ENCODE data around the gene HPD.
"Not testable (repeated sequence)": the region's sequence is repeated elsewhere in the genome, so short reads cannot be mapped to it uniquely, and the experiment has no call there.

HPD gene

DNA sequence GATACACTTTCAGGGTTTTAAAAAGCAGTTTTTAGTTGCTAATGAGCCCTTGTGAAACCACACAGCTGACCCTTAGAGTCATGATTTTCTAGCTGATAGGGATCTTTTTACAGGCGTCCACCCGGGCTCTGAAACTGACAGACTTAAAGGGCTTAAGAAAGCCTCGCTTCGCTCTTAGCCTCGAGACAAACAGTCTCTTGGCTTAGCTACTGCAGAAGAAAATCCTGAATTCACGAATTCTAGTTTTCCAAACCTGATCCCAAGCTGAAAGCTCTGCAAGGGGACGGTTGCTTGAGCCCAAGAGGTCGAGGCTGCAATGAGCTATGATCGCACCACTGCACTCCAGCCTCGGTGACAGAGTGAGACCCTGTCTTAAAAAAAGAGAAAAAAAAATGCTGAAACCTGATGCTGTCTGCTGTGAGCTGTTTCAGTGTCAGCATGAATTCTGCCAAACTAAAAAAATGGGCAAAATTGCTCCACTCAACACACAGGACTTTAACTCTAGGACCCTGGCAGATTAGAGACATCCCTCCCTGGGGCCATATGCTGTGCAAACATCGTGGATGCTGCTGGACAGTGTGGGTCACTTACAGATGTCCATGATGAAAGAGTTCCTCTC is 3.1 kb upstream of the HPD start:
- DNase-seq, result no peak

DNA sequence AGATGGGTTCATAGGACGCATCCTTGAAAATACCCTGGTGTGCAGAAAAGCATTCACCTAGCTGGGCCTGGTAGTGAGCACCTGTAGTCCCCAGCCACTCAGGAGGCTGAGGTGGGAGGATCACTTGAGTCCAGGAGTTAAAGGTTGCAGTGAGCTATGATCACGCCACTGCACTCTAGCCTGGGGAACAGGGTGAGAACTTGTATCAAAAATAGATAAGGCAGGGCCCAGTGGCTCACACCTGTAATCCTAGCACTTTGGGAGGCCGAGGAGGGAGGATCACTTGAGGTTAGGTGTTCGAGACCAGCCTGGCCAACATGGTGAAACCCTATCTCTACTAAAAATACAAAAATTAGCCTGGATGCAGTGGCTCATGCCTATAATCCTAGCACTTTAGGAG is 2.0 kb upstream of the HPD start:
- DNase-seq, result not testable (repeated sequence)

- DNase-seq, result no peak
Measured at GRCh38 chr12:121860257-121860656, 1.6 kb upstream of the HPD start.

GRCh38 chr12:121858318-121858661 is 369 bp downstream of the HPD start:
- no peak for DNase-seq

DNA sequence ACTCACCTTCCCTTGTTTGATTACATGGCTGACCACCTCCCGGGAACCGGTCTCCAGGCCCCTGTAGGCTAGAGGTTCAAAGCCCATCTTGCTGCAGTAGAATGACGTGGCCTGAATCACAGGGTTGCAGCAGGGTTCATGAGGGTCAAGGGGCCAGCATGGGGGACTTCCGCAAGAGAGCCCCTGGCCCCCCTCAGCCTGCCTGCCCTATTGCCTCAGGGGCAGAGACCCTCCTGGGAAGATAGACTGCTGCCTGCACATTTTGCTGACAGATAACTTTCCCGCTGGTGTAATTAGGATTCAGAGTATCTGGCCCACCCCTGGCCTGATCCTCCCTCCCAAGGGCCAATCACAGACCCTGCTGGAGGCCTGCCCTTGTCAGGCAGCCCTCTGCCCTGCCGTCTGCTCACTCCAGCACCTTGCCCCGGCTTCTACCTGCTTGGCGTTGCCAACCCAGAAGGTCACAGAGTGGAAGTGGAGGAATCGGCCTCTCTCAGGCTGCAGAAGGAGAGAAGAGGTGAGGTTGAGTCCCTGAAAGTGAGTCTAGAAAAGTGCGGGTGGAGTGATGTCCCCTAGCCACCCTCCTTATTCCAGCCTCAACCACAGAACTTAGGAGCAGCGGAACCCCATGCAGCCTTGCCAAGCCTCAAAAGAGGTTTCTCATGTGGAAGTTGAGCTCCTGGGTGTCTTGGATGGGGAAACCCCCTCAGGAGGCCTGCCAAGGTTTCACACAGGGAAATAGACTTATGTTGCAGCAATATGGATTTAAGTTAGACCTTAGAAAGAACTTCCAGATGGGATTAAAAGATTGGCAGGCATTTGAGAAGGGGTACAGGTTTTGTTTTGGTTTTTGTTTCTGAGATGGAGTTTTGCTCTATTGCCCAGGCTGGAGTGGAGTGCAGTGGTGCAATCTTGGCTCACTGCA is 1.1 kb downstream of the HPD start:
- DNase-seq, result no peak

DNA sequence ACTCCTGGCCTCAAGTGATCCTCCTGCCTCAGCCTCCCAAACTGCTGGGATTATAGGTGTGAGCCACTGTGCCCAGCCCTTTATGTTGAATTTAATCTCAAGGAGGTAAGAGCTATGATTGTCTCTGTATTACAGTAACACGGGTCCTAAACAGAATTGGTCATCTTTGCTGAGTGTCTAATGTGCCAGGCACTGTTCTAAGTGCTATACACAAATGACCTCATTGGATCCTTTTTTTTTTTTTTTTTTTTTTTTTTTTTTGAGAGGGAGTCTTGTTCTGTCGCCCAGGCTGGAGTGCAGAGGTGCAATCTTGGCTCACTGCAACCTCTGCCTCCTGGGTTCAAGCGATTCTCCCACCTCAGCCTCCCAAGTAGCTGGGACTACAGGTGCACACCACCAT is 6.3 kb downstream of the HPD start:
- DNase-seq, result not testable (repeated sequence)

DNA sequence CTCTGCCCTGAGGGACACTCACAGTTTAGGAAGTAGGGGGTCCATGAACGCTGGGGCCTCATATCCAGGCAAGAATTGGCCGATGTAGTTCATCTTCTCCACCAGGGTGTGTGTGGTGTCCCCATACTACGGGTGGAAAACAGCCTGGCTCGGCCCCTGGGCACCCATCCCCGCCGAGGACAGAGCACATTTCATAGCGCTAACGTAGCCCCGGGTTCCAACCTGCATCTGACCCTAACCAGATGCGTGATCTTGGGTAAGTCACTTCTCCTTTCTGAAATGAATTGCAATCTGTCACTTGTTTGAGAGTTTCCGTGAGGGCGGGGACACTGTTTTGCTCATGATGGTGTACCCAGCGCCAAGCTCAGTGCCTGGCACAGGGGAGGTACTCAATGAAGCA is 9.0 kb downstream of the HPD start:
- DNase-seq, result no peak

DNA sequence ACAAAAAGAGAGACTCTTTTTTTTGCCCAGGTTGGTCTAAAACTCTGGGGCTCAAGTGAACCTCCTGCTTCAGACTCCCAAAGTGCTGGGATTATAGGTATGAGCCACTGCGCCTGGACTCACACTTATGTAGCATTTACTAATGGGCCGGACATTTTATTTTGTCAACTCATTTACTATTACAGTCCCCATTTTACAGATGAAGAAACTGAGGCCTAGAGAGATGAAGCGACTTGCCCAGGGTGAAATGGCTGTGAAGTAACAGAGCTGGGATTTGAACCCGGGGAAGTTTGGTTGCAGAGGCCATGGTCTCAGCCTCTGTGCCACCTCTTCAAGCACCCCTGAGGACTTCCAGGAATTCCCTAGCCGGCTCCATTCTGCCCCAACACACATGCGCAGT is 9.4 kb downstream of the HPD start:
- DNase-seq, result no peak

DNA sequence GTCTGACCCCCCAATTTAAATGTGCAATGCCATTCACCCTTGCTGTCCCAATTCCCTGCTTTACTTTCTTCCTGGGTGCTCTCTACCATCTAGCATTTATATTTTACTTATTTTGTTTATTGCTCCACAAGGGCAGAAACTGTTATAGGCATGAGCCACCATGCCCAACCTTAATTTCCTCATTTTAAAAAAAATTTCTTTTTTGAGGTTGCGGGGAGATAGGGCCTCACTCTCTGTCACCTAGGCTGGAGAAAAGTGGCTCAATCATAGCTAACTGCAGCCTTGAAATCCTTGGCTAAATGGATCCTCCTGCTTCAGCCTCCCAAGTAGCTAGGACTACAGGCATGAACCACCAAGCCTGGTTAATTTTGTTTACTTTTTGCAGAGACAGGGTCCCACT is 13.0 kb downstream of the HPD start:
- DNase-seq, result no peak

GRCh38 chr12:121843236-121843982 is 15.2 kb downstream of the HPD start:
- DNase-seq, result no peak

DNA sequence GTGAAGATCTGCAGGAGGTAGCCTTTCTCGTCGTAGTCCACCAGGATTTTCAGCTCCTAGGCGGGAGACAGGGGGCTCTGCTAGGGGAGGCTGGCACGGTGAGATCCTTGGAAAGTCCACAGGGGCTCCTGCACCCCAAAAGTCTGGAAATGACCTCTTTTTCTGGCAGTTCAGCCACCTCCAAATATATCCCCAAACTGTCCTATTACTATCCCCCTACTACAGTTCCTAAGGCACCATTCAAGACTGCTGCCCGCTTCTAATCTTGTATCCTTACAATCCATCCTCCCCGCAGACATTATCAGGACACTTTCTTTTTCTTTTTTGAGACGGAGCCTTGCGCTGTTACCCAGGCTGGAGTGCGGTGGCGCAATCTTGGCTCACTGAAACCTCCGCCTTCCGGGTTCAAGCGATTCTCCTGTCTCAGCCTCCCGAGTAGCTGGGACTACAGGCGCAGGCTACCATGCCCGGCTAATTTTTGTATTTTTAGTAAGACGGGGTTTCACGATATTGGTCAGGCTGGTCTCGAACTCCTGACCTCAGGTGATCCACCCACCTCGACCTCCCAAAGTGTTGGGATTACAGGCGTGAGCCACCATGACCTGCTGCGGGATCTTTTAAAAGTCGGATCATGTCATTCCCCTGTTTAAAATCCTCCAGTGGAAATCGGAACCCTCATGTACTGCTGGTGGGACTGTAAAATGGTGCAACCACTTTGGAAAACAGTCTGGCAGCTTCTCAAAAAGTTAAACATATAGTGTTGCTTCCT is 18.5 kb downstream of the HPD start:
- no peak for DNase-seq

DNA sequence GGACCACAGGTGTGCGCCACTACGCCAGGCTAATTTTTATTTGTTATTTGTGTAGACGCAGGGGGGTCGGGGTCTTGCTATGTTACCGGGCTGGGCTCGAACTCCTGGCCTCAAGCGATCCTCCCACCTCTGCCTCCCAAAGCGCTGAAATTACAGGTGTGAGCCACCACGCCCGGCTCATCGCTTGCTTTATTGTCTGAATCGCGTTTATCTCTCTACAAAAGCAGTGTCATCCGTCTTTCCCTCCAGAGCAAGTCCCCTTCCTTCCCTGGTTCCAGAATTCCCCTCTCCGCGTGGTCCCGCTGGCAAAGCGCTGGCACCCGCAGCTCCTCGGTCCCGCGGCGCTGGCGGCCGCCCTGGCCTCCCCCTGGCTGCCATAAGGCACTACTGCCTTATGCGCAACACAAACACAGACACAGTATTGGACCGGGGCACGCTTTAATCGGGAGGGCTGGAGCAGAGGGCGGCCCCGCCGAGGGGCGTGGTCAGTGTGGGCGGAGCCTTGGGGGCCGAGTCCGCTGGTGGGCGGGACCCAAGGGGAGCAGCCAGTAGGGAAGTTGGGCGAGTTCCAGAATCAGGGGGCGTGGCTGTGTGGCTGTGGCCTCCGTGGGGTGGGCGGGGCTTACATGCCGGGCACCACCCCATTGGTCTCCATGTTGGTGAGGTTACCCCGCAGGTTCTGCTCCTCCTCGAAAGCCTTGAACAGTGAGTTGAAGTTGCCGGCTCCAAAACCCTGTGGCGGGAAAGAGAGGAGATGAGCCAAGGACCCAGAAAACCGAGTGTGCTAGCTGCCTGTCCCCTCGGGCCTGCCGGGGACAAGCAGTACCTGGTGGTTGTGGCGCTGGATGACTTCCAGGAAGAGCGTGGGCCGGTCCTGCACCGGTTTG is 19.3 kb downstream of the HPD start:
- peak; percentile 99 for DNase-seq

DNA sequence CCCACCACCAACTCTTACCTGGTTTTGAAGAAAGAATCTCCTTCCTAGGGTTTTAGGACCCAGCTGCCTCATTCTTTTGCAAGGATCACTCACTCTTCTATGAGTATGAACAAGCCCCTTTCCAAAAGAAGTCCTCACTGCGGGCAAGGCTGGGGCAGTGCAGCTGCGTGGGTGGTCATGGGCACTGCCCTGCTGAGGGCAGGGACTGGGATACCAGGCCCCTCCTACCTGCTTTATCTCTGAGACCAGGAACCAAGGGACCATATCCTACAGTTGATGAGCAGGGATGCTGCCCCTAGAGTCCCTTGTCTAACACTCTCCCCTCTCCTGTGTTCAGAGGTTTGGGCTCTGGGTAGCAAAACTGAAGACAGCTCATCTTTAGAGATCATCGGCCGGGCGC is 20.5 kb downstream of the HPD start:
- DNase-seq, result no peak

DNA sequence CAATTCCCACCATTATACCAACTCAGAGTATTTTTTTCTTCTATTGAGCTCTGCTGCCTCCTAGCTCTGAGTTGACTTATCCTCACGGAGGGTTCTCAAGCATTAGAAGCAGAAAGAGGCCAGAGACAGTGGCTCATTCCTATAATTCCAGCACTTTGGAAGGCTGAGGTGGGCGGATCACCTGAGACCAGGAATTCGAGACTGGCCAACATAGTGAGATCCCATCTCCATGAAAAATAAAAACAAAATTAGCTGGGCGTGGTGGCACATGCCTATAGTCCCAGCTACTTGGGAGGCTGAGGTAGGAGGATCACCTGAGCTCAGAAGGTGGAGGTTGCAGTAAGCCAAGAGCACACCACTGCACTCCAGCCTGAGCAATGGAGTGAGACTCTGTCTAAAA is 21.0 kb downstream of the HPD start:
- DNase-seq, result no peak

DNA sequence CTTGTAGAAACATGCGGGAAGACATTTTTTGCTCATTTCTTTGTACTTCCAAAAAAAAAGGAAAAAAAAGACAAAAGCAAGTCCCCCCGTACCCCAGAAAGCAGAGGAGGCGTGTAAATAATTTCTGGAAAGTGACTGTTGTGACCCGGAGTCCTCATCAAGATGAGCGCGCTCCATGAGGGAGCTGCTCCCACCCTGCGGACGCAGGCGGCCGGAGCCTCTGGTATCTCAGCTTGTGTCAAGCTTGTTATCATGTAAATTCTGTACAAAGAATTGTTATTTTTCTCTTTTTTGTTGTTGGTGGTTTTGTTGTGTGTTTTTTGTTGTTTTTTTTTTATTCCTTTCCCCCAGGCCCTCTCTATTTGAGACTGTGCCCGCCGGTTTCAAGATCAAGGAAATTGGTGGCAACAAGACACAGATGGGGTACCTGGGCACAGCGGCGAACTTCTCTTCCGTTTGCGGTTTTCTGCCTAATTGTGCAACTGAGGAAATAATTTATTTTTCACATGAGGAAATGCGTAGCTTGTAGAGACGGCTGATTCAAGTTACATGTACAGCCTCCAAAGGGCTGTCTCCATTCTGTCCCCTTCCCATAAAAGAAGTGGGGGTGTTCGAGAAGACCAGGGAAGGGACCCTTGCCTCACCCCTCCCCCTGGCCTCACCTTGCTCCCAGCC is 27.0 kb downstream of the HPD start:
- no peak for DNase-seq

GRCh38 chr12:121830588-121831265 is 27.9 kb downstream of the HPD start:
- no peak for DNase-seq

GRCh38 chr12:121830134-121830533 is 28.5 kb downstream of the HPD start:
- DNase-seq, result no peak

DNA sequence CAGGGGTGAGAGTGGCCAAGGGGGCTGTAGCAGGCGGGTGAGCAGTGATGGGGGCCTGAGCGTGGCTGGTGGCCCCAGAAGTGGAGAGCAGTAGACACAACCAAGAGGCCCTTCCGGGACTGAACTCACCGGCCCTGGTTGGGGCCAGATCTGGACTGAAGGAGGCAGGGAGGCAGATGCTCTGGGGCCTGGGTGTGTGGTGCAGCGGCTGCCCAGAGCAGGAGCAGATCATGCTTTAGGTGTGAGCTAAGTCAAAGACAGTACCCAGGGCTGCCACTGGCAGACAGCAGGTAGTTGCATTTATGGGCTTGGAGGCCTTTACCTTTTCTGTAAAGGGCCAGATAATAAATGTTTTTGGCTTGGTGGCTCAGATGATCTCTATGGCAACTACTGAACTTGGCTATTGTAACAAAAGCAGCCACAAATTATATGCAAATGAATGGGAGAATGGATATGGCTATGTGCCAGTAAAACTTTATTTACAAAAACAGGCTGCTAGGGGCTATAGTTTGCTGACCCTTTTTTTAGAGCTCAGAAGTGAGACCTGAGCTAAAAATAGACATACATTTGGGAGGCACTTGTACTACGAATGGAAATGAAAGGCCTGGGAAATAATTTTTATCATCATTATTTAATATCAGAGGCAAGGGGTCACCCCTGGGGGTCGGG is 29.3 kb downstream of the HPD start:
- no peak for DNase-seq

DNA sequence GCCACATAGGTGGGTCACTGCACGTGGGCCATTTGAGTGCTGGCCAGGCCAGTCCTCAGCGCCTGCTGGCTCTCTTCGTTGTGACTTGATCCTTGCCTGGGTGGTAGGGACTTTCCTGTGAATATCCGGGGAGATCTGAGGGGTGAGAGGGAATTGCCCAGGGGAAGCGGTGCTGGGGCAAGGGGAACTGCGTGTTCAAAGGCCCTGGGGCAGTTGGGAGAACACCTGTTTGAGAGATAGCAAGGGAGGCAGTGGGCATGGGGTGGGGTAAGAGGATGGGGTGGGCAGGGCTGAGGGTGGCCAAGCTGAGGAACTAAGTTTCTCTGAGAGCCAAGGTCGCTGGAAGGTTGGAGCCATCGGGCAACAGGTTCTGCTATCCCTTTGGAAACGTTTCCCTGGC is 29.8 kb downstream of the HPD start:
- DNase-seq, result no peak

- no peak for DNase-seq
Measured at GRCh38 chr12:121828306-121828705, 30.4 kb downstream of the HPD start.

All from CD4-positive, alpha-beta T cell treated with Interleukin-17A for 1 hour (primary cell).